ENCODE results near the gene RTKN. TPM values are rescaled to one million over a fixed set of nuclear protein-coding genes. Genes with fewer than 3 reads are reported as not detected.

RTKN gene
- total and polyA plus RNA-seq, 2 experiments from 2014 or later, result 74.2 to 77.5 TPM

DNA sequence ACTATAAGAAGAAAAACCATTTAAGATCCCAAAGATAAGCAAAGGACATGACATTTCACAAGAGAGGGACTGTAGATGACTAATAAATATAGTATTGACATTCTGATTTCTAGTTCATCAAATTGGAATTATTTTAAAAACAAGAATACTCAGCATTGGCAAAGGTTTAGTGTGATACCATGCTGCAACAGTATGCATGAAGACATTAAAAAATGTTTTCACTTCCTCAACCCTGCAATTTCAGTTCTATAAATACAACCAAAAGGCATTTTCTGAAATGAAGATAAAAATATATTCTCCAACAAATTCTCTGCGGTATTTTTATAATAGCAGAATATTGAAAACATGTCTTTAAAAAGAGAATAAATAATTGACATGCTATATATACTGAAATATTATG is 22.4 kb downstream of the RTKN start:
- 91% methylated on average over 1 of the region's 1 CpG for WGBS (ENCODE audit: low lambda C conversion rate, missing lambda C conversion rate)
- DNase-seq (ENCODE audit: low spot score), result no peak
- no peak for TF ChIP-seq EZH2phosphoT487 (IDR thresholded peaks at IDR 0.05; ENCODE audit: low read depth, severe bottlenecking, unreplicated experiment)
- TF ChIP-seq CTCF (IDR thresholded peaks at IDR 0.05; ENCODE audit: poor library complexity), result no peak
- no peak for TF ChIP-seq EZH2 (IDR thresholded peaks at IDR 0.05; ENCODE audit: borderline replicate concordance)

GRCh38 chr2:74418312-74418711 is 23.4 kb downstream of the RTKN start:
- no peak for DNase-seq (ENCODE audit: low spot score)
- no peaks in the 10 kb centered on the region for H3K9me3 ChIP-seq (ENCODE audit: low read depth)
- no peaks in the 10 kb centered on the region for H3K27me3 ChIP-seq
- TF ChIP-seq CTCF (IDR thresholded peaks at IDR 0.05; ENCODE audit: poor library complexity), result no peak
- TF ChIP-seq EZH2 (IDR thresholded peaks at IDR 0.05; ENCODE audit: borderline replicate concordance), result no peak
- no peak for TF ChIP-seq EZH2phosphoT487 (IDR thresholded peaks at IDR 0.05; ENCODE audit: low read depth, severe bottlenecking, unreplicated experiment)
- no peak overlapping the region for H2AFZ ChIP-seq
- no peak overlapping the region for H3K27ac ChIP-seq
- H4K20me1 ChIP-seq (ENCODE audit: insufficient read depth, poor library complexity, severe bottlenecking), result no peaks in the 10 kb centered on the region
- H3K9me2 ChIP-seq (replicated peaks; ENCODE audit: insufficient read depth), result no peaks in the 10 kb centered on the region
- no peak overlapping the region for H3K4me2 ChIP-seq
- H3K4me3 ChIP-seq, result no peak overlapping the region
- H3K36me3 ChIP-seq (replicated peaks; ENCODE audit: insufficient read depth, low read depth), result no peaks in the 10 kb centered on the region
- 93% methylated on average over 27 of the region's 27 CpGs for WGBS (ENCODE audit: low lambda C conversion rate, missing lambda C conversion rate)
- H3K79me2 ChIP-seq, result no peaks in the 10 kb centered on the region
- H3K4me1 ChIP-seq (ENCODE audit: insufficient read depth), result peaks cover 4% of the 10 kb centered on the region

More for the DNA sequence above, 22.4 kb downstream of the RTKN start:
- Histone ChIP-seq H2AFZ (no peak overlapping the region), H3K9me3 (ENCODE audit: low read depth) (no peaks in the 10 kb centered on the region), H4K20me1 (ENCODE audit: insufficient read depth, poor library complexity, severe bottlenecking) (no peaks in the 10 kb centered on the region), H3K27me3 (no peaks in the 10 kb centered on the region), H3K36me3 (replicated peaks; ENCODE audit: insufficient read depth, low read depth) (no peaks in the 10 kb centered on the region), H3K4me1 (ENCODE audit: insufficient read depth) (peaks cover 4% of the 10 kb centered on the region), H3K4me2 (no peak overlapping the region), H3K9me2 (replicated peaks; ENCODE audit: insufficient read depth) (no peaks in the 10 kb centered on the region), H3K79me2 (no peaks in the 10 kb centered on the region), H3K27ac (no peak overlapping the region), H3K4me3 (no peak overlapping the region)

DNA sequence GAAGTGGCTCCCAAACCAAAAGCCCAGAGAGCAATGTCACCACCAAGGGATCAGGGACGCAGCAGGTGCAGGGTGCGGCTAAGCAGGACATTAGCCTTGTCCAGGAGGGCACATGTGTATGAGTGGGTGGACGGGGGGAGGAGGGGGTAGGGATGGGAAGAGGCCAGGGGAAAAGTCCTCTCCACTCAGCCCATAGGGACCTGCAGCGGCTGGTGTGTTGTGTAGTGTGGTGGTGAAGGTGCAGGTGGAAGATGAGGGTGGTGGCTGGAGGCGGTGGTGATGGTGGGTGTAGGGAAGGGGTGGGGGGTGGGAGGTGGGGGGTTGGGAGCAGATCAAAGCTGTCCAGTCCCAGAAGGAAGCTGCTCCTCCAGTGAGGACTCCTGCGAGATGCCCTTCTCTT is 24.0 kb downstream of the RTKN start:
- no peak for TF ChIP-seq CTCF (IDR thresholded peaks at IDR 0.05; ENCODE audit: poor library complexity)
- no peak for TF ChIP-seq EZH2phosphoT487 (IDR thresholded peaks at IDR 0.05; ENCODE audit: low read depth, severe bottlenecking, unreplicated experiment)
- TF ChIP-seq EZH2 (IDR thresholded peaks at IDR 0.05; ENCODE audit: borderline replicate concordance), result no peak
- Histone ChIP-seq H3K9me3 (ENCODE audit: low read depth) (no peaks in the 10 kb centered on the region), H3K4me1 (ENCODE audit: insufficient read depth) (peaks cover 4% of the 10 kb centered on the region), H3K27ac (no peak overlapping the region), H4K20me1 (ENCODE audit: insufficient read depth, poor library complexity, severe bottlenecking) (no peaks in the 10 kb centered on the region), H3K4me2 (no peak overlapping the region), H3K4me3 (no peak overlapping the region), H2AFZ (no peak overlapping the region), H3K36me3 (replicated peaks; ENCODE audit: insufficient read depth, low read depth) (no peaks in the 10 kb centered on the region), H3K79me2 (no peaks in the 10 kb centered on the region), H3K9me2 (replicated peaks; ENCODE audit: insufficient read depth) (no peaks in the 10 kb centered on the region), H3K27me3 (no peaks in the 10 kb centered on the region)
- WGBS (ENCODE audit: low lambda C conversion rate, missing lambda C conversion rate), result 56% methylated on average over 3 of the region's 6 CpGs
- no peak for DNase-seq (ENCODE audit: low spot score)

DNA sequence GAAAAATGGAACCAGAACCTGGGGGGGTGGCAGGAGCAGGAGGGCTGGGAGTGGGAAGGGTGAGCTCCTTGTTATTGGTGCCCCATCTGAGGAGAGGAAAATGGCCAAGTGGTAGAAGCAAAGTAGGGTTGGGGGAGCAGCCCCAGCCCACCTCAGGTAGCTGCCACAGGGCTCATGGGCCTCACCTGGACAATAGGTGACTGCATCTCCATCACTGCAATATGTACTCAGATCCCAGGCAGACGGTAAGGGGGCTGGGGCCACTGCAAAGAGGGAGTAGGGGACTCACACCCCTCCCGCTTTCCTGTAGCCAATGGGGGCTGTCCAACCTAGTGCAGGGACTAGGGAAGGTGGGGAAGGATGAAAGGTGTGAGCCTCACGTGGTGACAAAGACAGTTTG is 24.5 kb downstream of the RTKN start:
- Histone ChIP-seq H3K4me2 (no peak overlapping the region), H3K27me3 (no peaks in the 10 kb centered on the region), H3K4me3 (no peak overlapping the region), H3K36me3 (replicated peaks; ENCODE audit: insufficient read depth, low read depth) (no peaks in the 10 kb centered on the region), H3K27ac (no peak overlapping the region), H3K9me3 (ENCODE audit: low read depth) (no peaks in the 10 kb centered on the region), H3K9me2 (replicated peaks; ENCODE audit: insufficient read depth) (no peaks in the 10 kb centered on the region), H2AFZ (no peak overlapping the region), H3K79me2 (no peaks in the 10 kb centered on the region), H3K4me1 (ENCODE audit: insufficient read depth) (peaks cover 4% of the 10 kb centered on the region), H4K20me1 (ENCODE audit: insufficient read depth, poor library complexity, severe bottlenecking) (no peaks in the 10 kb centered on the region)
- no peak for DNase-seq (ENCODE audit: low spot score)
- WGBS (ENCODE audit: low lambda C conversion rate, missing lambda C conversion rate), result 64% methylated on average over 3 of the region's 3 CpGs
- TF ChIP-seq EZH2phosphoT487 (IDR thresholded peaks at IDR 0.05; ENCODE audit: low read depth, severe bottlenecking, unreplicated experiment) (no peak), EZH2 (IDR thresholded peaks at IDR 0.05; ENCODE audit: borderline replicate concordance) (no peak), CTCF (IDR thresholded peaks at IDR 0.05; ENCODE audit: poor library complexity) (no peak)
